ENCODE data around the gene PTPN14.

PTPN14 gene

DNA sequence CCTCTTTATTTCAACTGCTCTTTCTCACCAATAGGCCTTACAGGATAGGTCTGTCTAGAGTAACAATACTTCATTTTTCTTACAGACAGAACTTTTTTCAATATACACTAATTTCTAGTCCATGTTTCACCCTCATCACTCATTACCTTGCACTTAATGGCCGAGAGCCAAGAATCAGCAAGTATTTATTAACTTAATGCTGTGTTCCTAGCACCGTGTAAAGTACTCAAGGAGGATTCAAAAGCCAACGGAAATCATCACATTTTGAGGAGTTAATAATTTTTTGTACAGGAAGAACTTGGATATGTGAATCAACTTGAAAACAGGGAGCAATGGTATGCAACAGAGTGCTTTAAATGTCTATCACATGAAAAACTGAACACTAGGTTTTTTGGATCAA lies 102.0 kb downstream of the PTPN14 start:
- no peak for DNase-seq

- no peak for DNase-seq
These were observed 102.9 kb downstream of the PTPN14 start for GRCh38 chr1:214448536-214448935.

- no peak for DNase-seq
These were observed 103.9 kb downstream of the PTPN14 start for GRCh38 chr1:214447557-214447871.

DNA sequence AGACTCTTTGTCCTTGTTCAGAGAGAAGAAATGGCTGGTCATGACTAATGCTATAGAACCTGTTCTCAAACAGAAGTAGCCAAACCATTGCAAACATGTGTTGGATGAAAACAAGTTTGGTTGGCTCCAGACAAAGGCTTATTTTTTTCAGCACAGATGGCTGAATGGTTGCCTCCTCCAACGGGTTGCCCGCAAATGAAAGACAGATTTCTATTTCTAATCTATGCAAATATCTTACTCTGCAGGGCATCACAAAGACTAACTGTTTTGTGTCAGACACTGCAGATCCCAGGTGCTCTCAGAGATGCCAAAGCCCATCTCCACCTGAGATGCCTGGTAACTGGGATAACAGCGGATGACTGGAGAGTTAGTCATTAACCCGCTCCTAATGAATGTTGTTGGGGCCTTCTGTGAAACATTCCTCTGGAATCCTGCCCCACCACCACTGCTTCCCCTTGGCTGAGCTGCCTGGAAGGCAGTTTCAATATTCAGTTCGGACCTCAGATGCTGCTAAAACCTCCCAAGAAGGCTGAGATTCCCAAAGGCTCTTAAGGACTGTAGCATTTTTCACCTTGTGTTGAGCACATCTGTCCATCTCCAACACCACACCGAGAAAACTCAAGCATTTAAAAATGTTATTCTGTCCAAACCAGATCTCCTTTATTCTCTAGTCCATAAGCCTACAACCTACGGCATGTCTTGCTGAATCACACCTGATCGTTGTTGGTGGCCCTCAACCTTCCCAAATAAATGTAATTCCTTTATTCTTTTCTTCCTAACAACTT lies 104.4 kb downstream of the PTPN14 start:
- DNase-seq, result no peak

GRCh38 chr1:214445831-214446614 lies 105.4 kb downstream of the PTPN14 start:
- no peak for DNase-seq

DNA sequence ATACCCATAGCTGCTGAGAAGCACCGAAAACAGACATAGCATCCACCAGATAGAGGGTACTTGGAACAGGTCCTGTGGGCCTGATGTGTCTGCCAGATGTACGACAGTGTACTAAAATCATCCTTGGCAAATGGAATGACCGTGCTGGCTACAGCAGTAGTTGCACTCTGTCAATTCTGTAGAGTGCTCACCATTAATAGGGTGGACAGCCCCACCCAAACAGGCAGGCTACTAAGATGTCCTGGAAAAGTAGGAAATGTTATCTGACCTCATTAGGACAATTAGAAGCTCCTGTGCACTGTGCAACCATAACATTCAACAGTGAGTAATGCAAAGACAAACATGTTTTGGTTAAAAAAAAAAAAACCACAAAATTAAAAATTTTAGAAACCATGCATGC lies 106.2 kb downstream of the PTPN14 start:
- no peak for DNase-seq

- DNase-seq, result no peak
These were observed 107.0 kb downstream of the PTPN14 start for GRCh38 chr1:214444182-214444939.

DNA sequence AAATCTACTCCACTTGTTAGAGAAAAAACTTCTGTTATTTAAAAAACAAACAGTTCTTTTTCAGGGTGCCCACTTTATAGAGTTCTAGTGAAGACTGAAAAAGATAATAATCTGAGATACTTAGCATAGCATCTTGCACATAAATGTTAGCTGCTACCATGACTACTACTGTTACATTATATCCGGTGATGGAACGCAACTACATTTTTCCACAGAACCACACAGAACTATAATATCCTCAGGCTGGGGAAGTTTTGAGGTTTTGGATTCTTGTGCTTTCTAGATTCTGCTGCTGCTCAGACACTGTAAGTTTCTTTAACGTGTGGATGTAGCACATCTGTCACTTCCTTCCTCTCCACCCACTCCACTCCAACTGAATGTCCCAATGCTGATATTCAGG lies 110.3 kb downstream of the PTPN14 start:
- no peak for DNase-seq

- DNase-seq, result no peak
These were observed 111.0 kb downstream of the PTPN14 start for GRCh38 chr1:214440219-214440965.

DNA sequence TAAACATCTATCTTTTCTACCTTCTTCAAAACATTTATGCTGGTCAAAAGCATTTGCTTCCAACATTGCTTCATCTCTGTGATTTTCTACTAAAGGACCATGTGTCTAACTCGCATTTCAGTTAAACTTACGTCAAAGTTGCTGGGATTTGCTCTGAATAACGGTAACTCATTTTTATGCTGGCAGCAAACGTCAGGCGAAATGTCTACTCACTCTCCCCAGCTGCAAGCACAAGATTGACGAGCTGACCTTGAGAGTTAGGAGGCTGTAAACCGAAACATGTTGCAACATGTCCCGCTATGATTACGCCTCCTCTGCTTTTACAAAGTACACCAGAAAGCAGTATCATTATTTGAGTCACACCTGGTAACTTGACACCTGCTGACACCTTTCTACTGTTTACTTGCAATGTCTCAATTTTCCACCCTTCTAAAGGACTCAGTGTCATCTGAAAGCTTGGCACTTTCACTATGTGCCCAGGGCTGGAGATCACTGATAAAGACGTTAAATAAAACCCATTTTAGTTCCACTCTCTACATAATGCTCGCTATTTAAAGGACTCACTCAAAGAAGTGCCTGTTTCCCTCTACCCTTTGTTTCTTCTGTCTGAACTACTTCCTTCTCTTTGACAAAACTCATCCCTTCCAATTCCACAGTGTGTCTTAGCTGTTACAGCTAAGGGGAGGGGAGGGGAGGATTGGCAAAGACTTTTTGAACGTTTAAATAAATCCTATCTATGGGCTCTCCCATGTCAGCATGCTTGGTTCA lies 111.9 kb downstream of the PTPN14 start:
- no peak for DNase-seq

DNA sequence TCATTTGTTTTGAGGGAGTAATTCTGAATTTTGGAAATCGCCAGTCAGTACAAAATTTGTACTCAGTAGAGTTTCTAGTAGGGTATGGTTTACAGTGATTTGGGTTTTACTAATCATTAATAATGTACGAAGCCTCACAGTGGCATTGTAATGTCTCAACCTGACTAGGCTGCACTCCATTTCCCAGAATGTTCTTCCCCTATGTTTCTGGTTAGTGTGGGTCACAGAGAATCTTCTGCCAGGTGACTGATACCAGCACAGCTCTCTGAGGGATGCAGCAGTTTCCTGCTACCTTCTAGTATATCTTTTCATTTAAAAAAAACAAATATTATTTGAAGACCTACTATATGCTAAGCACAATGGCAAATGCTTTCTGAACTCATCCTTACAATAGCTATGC lies 112.9 kb downstream of the PTPN14 start:
- DNase-seq, result no peak

DNA sequence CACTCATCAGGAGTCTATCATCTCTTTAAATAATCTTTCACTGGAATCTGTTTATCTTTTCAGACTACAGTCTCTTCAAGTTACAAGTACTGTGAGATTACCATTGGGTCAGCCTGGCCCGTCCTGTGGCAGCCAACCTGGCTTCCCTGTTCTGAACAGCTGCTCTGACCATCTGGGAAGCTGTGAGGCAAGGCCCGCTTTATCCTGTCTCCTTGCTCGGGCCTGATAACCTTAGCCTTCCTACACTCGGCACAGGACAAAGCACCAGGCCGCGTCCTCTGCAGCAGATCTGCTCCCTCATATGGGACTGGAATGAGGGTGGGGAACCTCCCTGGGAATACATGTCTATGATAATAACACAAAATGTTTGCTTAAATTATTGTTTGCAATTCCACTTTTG lies 113.3 kb downstream of the PTPN14 start:
- no peak for DNase-seq

DNA sequence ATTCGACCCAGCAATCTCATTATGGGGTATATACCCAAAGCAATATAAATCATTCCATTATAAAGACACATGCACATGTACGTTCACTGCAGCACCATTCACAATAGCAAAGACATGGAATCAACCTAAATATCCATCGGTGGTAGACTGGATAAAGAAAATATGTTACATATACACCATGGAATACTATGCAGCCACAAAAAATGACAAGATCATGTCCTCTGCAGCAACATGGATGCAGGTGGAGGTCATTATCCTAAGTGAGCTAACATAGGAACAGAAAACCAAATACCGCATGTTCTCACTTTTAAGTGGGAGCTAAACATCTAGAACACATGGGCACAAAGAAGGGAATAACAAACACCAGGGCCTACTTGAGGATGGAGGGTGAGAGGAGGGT lies 115.5 kb downstream of the PTPN14 start:
- DNase-seq, result no peak

DNA sequence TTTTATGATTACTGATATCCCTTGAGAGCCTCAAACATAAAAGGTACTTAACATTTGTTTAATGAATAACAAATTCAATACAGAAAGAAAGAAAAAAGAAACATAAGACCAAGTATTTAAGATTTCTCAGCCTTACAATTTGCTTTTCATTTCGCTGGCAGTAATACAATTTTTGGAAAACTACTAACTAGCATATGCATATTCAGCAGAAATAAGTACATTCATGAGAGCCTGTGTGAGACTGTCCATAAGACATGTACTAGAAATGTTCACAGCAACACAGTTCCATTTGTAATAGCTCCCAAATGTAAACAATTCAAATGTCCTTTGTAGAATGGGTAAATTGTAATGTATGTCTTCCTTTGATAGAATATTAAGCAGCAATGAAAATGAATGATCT lies 119.2 kb downstream of the PTPN14 start:
- no peak for DNase-seq

GRCh38 chr1:214429951-214430770 lies 121.2 kb downstream of the PTPN14 start:
- no peak for DNase-seq

DNA sequence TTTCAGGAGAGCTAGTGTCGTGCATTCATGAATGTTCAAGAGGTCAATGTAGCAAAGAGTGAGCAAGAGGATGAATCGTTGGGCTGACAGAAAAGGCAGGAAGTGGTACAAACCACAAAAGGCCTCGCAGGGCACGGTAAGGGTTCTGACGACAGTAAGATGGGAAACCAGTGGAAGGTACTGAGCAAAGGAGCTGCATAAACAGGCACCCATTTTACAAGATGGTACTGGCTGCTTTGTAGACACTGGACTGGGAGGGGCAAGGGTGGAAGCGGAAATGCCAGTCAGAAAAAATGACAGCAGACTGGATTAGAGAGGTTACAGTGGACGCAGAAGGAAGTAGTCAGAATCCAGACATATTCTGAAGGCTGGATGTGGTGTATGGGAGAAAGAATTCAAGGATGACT lies 123.5 kb downstream of the PTPN14 start:
- no peak for DNase-seq

- DNase-seq, result no peak
These were observed 125.0 kb downstream of the PTPN14 start for GRCh38 chr1:214426426-214426812.

DNA sequence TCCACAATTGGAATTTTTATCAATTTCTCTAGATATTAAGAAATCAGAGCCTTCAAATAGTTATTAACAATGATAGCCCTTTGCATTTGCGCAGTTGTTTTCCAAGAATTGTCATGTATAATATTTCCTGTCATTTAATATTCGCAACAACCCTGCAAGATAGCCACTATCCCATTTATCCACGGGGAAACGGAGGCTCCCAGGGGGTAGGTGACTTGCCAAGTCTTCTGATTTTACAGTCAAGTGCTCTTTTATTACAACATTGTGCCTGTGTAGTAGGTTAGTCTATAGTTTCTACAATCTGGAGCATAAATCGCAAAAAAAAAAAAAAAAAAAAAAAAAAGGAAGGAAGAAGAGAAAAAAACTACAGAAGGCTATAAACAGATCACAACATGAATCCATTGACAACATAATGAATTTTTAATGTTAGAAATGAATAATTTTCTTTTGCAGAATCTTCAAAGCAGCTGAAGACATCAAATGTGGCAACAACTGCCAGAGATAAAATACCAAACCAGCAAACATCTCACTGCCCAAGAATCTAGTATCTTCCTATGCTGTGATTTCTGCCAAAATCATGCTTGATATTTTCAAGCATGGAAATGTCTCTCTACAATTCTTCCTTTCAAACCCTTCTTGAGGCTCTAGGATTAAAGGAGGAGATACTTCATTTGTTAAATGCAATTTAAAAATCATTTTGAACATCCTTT lies 125.5 kb downstream of the PTPN14 start:
- no peak for DNase-seq

GRCh38 chr1:214425101-214425500 lies 126.3 kb downstream of the PTPN14 start:
- no peak for DNase-seq

DNA sequence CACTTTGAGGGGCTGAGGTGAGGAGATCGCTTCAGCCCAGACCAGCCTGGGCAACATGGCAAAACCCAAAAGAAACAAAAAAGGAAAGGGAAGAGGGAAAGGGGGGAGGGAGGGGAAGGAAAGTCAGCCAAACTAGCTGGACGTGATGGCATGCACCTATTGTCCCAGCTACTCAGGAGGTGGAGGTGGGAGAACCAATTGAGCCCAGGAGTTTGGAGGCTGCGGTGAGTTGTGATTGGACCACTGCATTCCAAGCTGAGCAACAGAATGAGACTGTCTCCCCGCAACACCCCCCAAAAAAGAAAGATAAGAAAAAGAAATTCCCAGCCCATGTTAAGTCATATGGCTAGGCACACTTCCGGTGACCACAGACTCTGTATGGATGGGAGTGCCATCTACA lies 128.4 kb downstream of the PTPN14 start:
- DNase-seq, result no peak
